K562 (cell line): ENCODE results near the gene FBXO8. TPM values are rescaled to one million over a fixed set of nuclear protein-coding genes. Genes with fewer than 3 reads are reported as not detected.
A peak's percentile ranks its signal among the peaks of the same experiment; 100 is the strongest.

Source experiments
- ATAC-seq: fragments of 200-7000 bp; cut with Tn5 transposase; 3 replicates; pipeline ENCODE4 v1.9.1; 2020; ENCODE audit warnings: moderate library complexity
- BruUV-seq: library from RNA; stranded (reverse); fragments of 400-500 nt; replicated peaks from 2 replicates; lab custom pipeline; 2021; lab: Mats Ljungman, UMichigan
- CTCF ChIA-PET: fragments of 300-600 bp; formaldehyde crosslinking; extraction: SDS; loops from one replicate; lab custom pipeline; 2021; ENCODE audit warnings: low intra/inter-chr PET ratio; lab: Yijun Ruan, JAX
- POLR2A ChIA-PET: fragments of 300-600, 350-650 bp; sonication (Branson Sonifier 250); formaldehyde crosslinking; extraction: SDS; loops from one replicate; lab custom pipeline; 2021; ENCODE audit warnings: antibody characterized with exemption, inconsistent platforms; lab: Yijun Ruan, JAX
- DNase-seq, 4 experiments: peaks; one replicate each; pipeline versions ENCODE4 v3.0.0 to v3.0.0-alpha.2; 2011 to 2018; ENCODE audit warnings: low spot score in 3 of 4, mixed read lengths in 3 of 4; ENCODE audit errors: extremely low read depth in 1 of 4
- FAIRE-seq: peaks from 2 replicates; lab custom pipeline; 2011; peaks lifted over from hg19 to GRCh38; lab: Jason Lieb, UNC
- H2AFZ ChIP-seq: 2 replicates; pipeline ENCODE4 v1.6.0; 2011; ENCODE audit warnings: low read depth, low read length, control low read depth, inconsistent platforms
- H3K27ac ChIP-seq: fragments of 200-600 bp; 3 replicates; pipeline ENCODE4 v1.8.0; 2011; ENCODE audit warnings: low read depth, mild to moderate bottlenecking, control low read depth, inconsistent platforms, low read length, moderate library complexity, mixed read lengths; ENCODE audit errors: extremely low read depth
- H3K27me3 ChIP-seq, 2 experiments: fragments of 300-600 bp in 1 of 2; 2 replicates in 1 of 2; 3 replicates in 1 of 2; pipeline versions ENCODE4 v1.6.0 to v1.8.0; 2011; ENCODE audit warnings: inconsistent platforms in 2 of 2, low read length in 2 of 2, mild to moderate bottlenecking in 1 of 2, mixed read lengths in 1 of 2, moderate library complexity in 1 of 2; ENCODE audit not compliant: control insufficient read depth in 2 of 2, insufficient read depth in 2 of 2
- H3K36me3 ChIP-seq: fragments of 300-600 bp; 3 replicates; pipeline ENCODE4 v1.8.0; 2011; ENCODE audit warnings: mild to moderate bottlenecking, low read length, inconsistent platforms; ENCODE audit not compliant: control insufficient read depth, insufficient read depth
- H3K4me1 ChIP-seq, 2 experiments: fragments of 200-600 bp in 1 of 2; replicated peaks in 1 of 2; 2 replicates in 1 of 2; 3 replicates in 1 of 2; pipeline versions ENCODE4 v1.5.1 to v1.8.0; 2011; ENCODE audit warnings: inconsistent platforms in 2 of 2, low read length in 2 of 2, mild to moderate bottlenecking in 1 of 2, mixed read lengths in 1 of 2, moderate library complexity in 1 of 2; ENCODE audit not compliant: control insufficient read depth in 2 of 2, insufficient read depth in 2 of 2
- H3K4me2 ChIP-seq: 2 replicates; pipeline ENCODE4 v1.6.1; 2011; ENCODE audit warnings: low read length, control low read depth, inconsistent platforms, mixed read lengths; ENCODE audit not compliant: insufficient read depth
- H3K4me3 ChIP-seq: fragments of 200-600 bp; sonication (generic), shearing (Covaris generic); 2 replicates; pipeline ENCODE4 v1.5.1; 2016; ENCODE audit warnings: control low read depth, inconsistent platforms
- H3K79me2 ChIP-seq: fragments of 200-600 bp; 3 replicates; pipeline ENCODE4 v1.8.0; 2011; ENCODE audit warnings: low read length, inconsistent platforms; ENCODE audit not compliant: control insufficient read depth, insufficient read depth
- H3K9ac ChIP-seq, 2 experiments: 2 replicates each; pipeline versions ENCODE4 v1.6.0 to v1.6.1; 2011; ENCODE audit warnings: low read depth in 2 of 2, low read length in 2 of 2, control low read depth in 1 of 2, inconsistent platforms in 1 of 2, mild to moderate bottlenecking in 1 of 2, mixed read lengths in 1 of 2; ENCODE audit not compliant: insufficient read depth in 1 of 2
- H3K9me1 ChIP-seq: one replicate; pipeline ENCODE4 v1.6.0; 2011; ENCODE audit warnings: inconsistent platforms, mild to moderate bottlenecking, low read length, moderate library complexity; ENCODE audit not compliant: control insufficient read depth, insufficient read depth
- H3K9me3 ChIP-seq: replicated peaks from 2 replicates; pipeline ENCODE4 v1.5.1; 2011; ENCODE audit warnings: low read depth, low read length, inconsistent platforms; ENCODE audit not compliant: control insufficient read depth, insufficient read depth
- H4K20me1 ChIP-seq: replicated peaks from 2 replicates; pipeline ENCODE4 v1.6.1; 2011; ENCODE audit warnings: low read length, inconsistent platforms, mixed read lengths; ENCODE audit not compliant: control insufficient read depth, insufficient read depth
- FOXK2 ChIP-seq, 2 experiments: fragments of 450-650 bp; IDR thresholded peaks in 1 of 2; conservative IDR thresholded peaks in 1 of 2; 2 replicates each; pipeline ENCODE4 v1.6.1; 2016; ENCODE audit warnings: low read depth in 2 of 2, mild to moderate bottlenecking in 1 of 2
- MAFK ChIP-seq: IDR thresholded peaks from 2 replicates; pipeline ENCODE4 v1.6.1; 2011; ENCODE audit warnings: low read length, improper control_type of control experiment
- MAX ChIP-seq: sonication (generic); formaldehyde crosslinking; IDR thresholded peaks from 2 replicates; pipeline ENCODE4 v1.9.0; 2022; ENCODE audit warnings: mild to moderate bottlenecking, missing genetic modification reagents
- RAD21 ChIP-seq, 2 experiments: fragments of 250-450 bp in 1 of 2; fragments of 450-650 bp in 1 of 2; sonication (Bioruptor Pico) in 1 of 2; formaldehyde crosslinking in 1 of 2; IDR thresholded peaks in 1 of 2; conservative IDR thresholded peaks in 1 of 2; 2 replicates each; pipeline versions ENCODE4 v1.4.0 to v1.8.0; 2020 to 2022; ENCODE audit warnings: mild to moderate bottlenecking in 2 of 2, moderate library complexity in 1 of 2
- SMC3 ChIP-seq: conservative IDR thresholded peaks from 2 replicates; pipeline ENCODE4 v1.6.1; 2011; ENCODE audit warnings: low read depth, low read length, improper control_type of control experiment; ENCODE audit not compliant: insufficient read depth
- TCF7 ChIP-seq: sonication (generic); IDR thresholded peaks from 2 replicates; pipeline ENCODE4 v1.6.1; 2016; ENCODE audit warnings: antibody characterized with exemption, borderline replicate concordance
- TEAD1 ChIP-seq, 2 experiments: fragments of 450-650 bp in 1 of 2; sonication (generic) in 1 of 2; formaldehyde crosslinking; IDR thresholded peaks; 2 replicates each; pipeline versions ENCODE4 v1.4.0 to v1.8.0; 2020 to 2022; ENCODE audit warnings: mild to moderate bottlenecking in 2 of 2, missing genetic modification reagents in 1 of 2
- ZC3H8 ChIP-seq: fragments of 450-650 bp; IDR thresholded peaks from 2 replicates; pipeline ENCODE4 v1.6.1; 2017
- ZNF609 ChIP-seq: sonication (generic); formaldehyde crosslinking; IDR thresholded peaks from 2 replicates; pipeline ENCODE4 v1.8.1; 2023; ENCODE audit warnings: missing genetic modification reagents, mild to moderate bottlenecking, borderline replicate concordance
- ZZZ3 ChIP-seq: fragments of 450-650 bp; IDR thresholded peaks from 2 replicates; pipeline ENCODE4 v1.6.1; 2016; ENCODE audit warnings: antibody characterized with exemption, mild to moderate bottlenecking, moderate library complexity
- WGBS: fragments of 100-300 bp; shearing (Covaris generic); methylation state at CpG from one replicate; pipeline ENCODE4 v1.1.6; 2016; ENCODE audit warnings: low coverage, mixed read lengths; ENCODE audit not compliant: insufficient coverage; ENCODE audit errors: missing lambda C conversion rate; 5-methylcytosine and 5-hydroxymethylcytosine counted together
- in situ Hi-C: fragments of 300-500 bp; cut with MboI; formaldehyde crosslinking; loops from 4 replicates; pipeline ENCODE4 v1.15.0; 2018; ENCODE audit warnings: inconsistent platforms, mixed read lengths
- intact Hi-C: fragments of 100-400 bp; cut with micrococcal nuclease; formaldehyde crosslinking; loops from 2 replicates; pipeline ENCODE4 v1.14.2; 2022
- polyA plus RNA-seq, 8 experiments: library from polyadenylated mRNA; depleted of rRNA in 4 of 8; stranded (reverse) in 5 of 8; unstranded in 3 of 8; fragments of >200 nt; fragmentation: Nextera tagmentation in 2 of 8; fragmentation: Illumina TruSeq in 1 of 8; extraction: Ambion mirVana in 2 of 8; extraction: Trizol in 1 of 8; gene quantifications; 2 replicates each; pipeline versions ENCODE4 v1.2.1 to v1.2.3, GENCODE V29; 2011 to 2014; ENCODE audit warnings: inconsistent platforms in 1 of 8, missing spikeins in 1 of 8
- total RNA-seq, 7 experiments: library from RNA; depleted of rRNA in 6 of 7; stranded (reverse); fragments of >200 nt in 6 of 7; fragmentation: Illumina TruSeq in 2 of 7; extraction: Trizol in 2 of 7; gene quantifications; 2 replicates each; pipeline versions ENCODE4 v1.2.1 to v1.2.3, GENCODE V29; 2011 to 2021; ENCODE audit warnings: low replicate concordance in 1 of 7
- TF ChIP-seq, protein P1 (sequence below), 3 experiments: IDR thresholded peaks in 2 of 3; conservative IDR thresholded peaks in 1 of 3; 2 replicates each; pipeline ENCODE4 v1.5.1; 2011 to 2012; ENCODE audit warnings: low read length in 3 of 3, mild to moderate bottlenecking in 3 of 3, control low read depth in 2 of 3, improper control_type of control experiment in 1 of 3, inconsistent platforms in 1 of 3, low read depth in 1 of 3, mixed read lengths in 1 of 3, moderate library complexity in 1 of 3; ENCODE audit not compliant: insufficient read depth in 2 of 3

FBXO8 gene
- total and polyA plus RNA-seq, 9 of the 15 experiments (the other 6 are each of a cell fraction or from before 2014, with no cell fraction given), result 12.9 to 27.1 (median 14.8) TPM

- TF ChIP-seq TEAD1 (CRISPR knock-in tag; IDR thresholded peaks at IDR 0.05) (no peak), RAD21 (CRISPR knock-in tag; conservative IDR thresholded peaks at IDR 0.05 in 1 of 2, IDR thresholded peaks at IDR 0.05 in 1 of 2) (peak; percentile 50 to 56), TCF7 (no peak), MAX (no peak), SMC3 (peak; percentile 25; the same call in 1 of the 2 replicates), ZC3H8 (no peak)
- TF ChIP-seq, protein P1, sequence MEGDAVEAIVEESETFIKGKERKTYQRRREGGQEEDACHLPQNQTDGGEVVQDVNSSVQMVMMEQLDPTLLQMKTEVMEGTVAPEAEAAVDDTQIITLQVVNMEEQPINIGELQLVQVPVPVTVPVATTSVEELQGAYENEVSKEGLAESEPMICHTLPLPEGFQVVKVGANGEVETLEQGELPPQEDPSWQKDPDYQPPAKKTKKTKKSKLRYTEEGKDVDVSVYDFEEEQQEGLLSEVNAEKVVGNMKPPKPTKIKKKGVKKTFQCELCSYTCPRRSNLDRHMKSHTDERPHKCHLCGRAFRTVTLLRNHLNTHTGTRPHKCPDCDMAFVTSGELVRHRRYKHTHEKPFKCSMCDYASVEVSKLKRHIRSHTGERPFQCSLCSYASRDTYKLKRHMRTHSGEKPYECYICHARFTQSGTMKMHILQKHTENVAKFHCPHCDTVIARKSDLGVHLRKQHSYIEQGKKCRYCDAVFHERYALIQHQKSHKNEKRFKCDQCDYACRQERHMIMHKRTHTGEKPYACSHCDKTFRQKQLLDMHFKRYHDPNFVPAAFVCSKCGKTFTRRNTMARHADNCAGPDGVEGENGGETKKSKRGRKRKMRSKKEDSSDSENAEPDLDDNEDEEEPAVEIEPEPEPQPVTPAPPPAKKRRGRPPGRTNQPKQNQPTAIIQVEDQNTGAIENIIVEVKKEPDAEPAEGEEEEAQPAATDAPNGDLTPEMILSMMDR (IDR thresholded peaks at IDR 0.05 in 2 of 3, conservative IDR thresholded peaks at IDR 0.05 in 1 of 3; ENCODE audit: insufficient read depth in 2 of 3, low read depth in 1 of 3, low read length in 3 of 3), result peak; percentile 59 to 65 (median 63)
These were observed 61.1 kb downstream of the FBXO8 start (continued) for GRCh38 chr4:174222266-174222872.

DNA sequence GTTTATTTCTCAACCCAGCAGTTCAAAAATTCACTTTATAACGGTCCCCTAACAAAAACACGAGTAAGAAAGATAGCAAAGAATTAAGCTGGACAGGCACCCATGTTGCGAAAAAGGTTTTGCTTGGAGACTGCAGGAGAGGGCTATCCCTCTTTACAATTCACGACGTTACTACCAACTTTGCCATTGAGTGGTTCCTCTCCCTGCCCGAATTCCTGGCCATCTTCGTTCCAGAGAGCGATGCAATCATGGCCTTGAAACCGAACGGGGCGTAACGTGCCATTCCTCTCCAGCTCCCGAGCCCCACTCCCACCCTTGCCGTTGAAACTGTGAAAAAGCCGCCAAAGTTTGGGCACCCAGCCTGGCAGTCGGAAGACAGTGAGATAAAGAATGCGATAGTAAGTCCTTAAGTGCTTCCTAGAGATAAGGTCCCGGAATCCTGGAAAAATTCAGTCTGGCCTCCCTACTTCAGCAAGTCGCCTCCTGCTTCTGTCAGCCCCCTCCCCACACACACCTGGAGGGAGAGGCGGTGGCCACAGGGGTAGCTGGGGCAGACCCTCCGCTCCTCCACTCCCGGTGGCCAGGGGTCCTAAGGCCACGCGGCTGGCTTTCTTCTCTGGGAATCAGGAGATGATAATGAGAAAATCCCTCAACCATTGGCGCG, 65.2 kb downstream of the FBXO8 start:
- FAIRE-seq, result no peak
- Histone ChIP-seq H4K20me1 (no peaks in the 10 kb centered on the region), H3K27ac (no peak overlapping the region), H3K36me3 (no peaks in the 10 kb centered on the region), H3K4me2 (no peak overlapping the region), H3K4me3 (no peak overlapping the region), H3K9me1 (no peaks in the 10 kb centered on the region), H3K4me1 (no peaks in the 10 kb centered on the region), H3K9ac (no peak overlapping the region), H2AFZ (no peak overlapping the region), H3K79me2 (no peaks in the 10 kb centered on the region), H3K27me3 (no peaks in the 10 kb centered on the region), H3K9me3 (peaks cover 5% of the 10 kb centered on the region; the same call in 1 of the 2 replicates)
- WGBS, result 88% methylated on average over 22 of the region's 26 CpGs
- POLR2A ChIA-PET, result no interaction called here
- in situ Hi-C loops, result no loop called here
- CTCF ChIA-PET, result no interaction called here
- BruUV-seq, result no TSS peak
- intact Hi-C loops, result no loop called here
- ATAC-seq, result no peak
- no peak for DNase-seq
- TF ChIP-seq ZNF609 (CRISPR knock-in tag) (no peak), ZZZ3 (no peak), MAFK (no peak), FOXK2 (conservative IDR thresholded peaks at IDR 0.05 in 1 of 2, IDR thresholded peaks at IDR 0.05 in 1 of 2; ENCODE audit: low read depth in 2 of 2) (no peak)
